ENCODE measurements around the gene PCNX4. TPM values are rescaled to one million over a fixed set of nuclear protein-coding genes. Genes with fewer than 3 reads are reported as not detected.
"Not testable (repeated sequence)": the region's sequence is repeated elsewhere in the genome, so short reads cannot be mapped to it uniquely, and the experiment has no call there.

The PCNX4 gene
- total RNA-seq, 2 donors from 2014 or later: 37.6 to 71.2 TPM

- DNase-seq (no peak), ATAC-seq (no peak)
- Histone ChIP-seq H3K9me3 (no peaks in the 10 kb centered on the region), H3K27me3 (no peaks in the 10 kb centered on the region), H3K4me3 (no peak overlapping the region), H3K36me3 (replicated peaks in 1 of 2; ENCODE audit: insufficient read depth in 1 of 2, low read depth in 2 of 2) (no peaks in the 10 kb centered on the region), H3K4me1 (peaks cover 26% of the 10 kb centered on the region), H3K27ac (no peak overlapping the region)
- intact Hi-C loops (cut with DNase I): no loop called here
- TF ChIP-seq CTCF (IDR thresholded peaks at IDR 0.05) (no peak), POLR2A (IDR thresholded peaks at IDR 0.05) (no peak)
Observed at GRCh38 chr14:60093606-60094005, 1.9 kb downstream of the PCNX4 start.

DNA sequence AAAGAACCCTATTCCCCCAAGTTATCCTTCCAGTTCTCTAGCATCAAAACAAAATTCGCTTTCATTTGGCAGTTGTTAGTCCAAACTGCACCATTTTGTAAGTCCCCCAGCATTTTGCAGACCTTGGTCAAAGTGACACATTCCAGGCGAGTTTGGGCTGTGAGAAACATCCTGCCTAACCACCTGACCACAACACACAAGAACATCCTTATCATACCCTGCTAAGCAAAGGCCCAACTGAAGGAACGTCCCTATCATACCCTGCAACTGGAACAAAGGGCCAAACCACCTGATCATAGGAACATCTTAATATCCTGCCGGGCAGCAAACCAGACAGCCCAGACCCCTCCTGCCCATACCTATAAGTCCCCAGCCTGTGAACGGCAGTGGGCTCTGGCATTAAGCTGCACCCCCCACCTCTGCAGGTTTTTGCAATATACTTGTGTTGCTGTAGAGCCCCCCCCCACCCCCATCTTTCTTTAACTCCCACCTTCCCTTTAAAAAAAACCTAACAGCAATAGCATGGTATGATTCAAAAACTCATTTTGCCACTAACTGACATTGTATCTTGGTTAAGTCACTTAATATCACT is 2.7 kb downstream of the PCNX4 start:
- H3K9me3 ChIP-seq: no peaks in the 10 kb centered on the region
- H3K36me3 ChIP-seq (replicated peaks in 1 of 2; ENCODE audit: insufficient read depth in 1 of 2, low read depth in 2 of 2): no peaks in the 10 kb centered on the region
- intact Hi-C loops (cut with DNase I): no loop called here
- TF ChIP-seq POLR2A (IDR thresholded peaks at IDR 0.05) (no peak), CTCF (IDR thresholded peaks at IDR 0.05) (no peak)
- H3K27me3 ChIP-seq: no peaks in the 10 kb centered on the region
- no peak overlapping the region for H3K27ac ChIP-seq
- peaks cover 26% of the 10 kb centered on the region for H3K4me1 ChIP-seq
- no peak overlapping the region for H3K4me3 ChIP-seq
- ATAC-seq (no peak), DNase-seq (no peak)
- 59 to 63% methylated on average over 5 of the region's 5 CpGs for WGBS, 2 donors

DNA sequence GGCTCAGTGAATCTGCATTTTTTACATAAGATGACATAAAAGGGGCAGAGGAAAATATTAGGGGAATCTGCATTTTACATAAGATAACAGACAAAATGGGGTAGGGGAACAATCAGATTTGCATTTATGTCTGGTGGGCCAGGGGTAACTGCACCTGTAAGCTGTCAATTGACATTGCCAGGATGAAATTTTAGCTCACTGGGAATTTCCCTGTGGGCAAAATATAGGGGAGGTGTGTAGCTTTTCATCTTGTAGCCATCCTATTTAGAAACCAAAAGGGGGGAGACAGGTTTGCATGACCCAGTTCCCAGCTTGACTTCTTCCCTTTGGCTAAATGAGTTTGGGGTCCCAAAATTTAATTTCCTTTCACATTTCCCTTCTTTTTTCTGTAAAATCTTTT is 3.5 kb downstream of the PCNX4 start:
- intact Hi-C loops (cut with DNase I): no loop called here
- Histone ChIP-seq H3K9me3 (no peaks in the 10 kb centered on the region), H3K27me3 (no peaks in the 10 kb centered on the region), H3K4me1 (peaks cover 26% of the 10 kb centered on the region), H3K27ac (no peak overlapping the region), H3K4me3 (no peak overlapping the region), H3K36me3 (replicated peaks in 1 of 2; ENCODE audit: insufficient read depth in 1 of 2, low read depth in 2 of 2) (no peaks in the 10 kb centered on the region)
- ATAC-seq (no peak), DNase-seq (no peak)
- TF ChIP-seq CTCF (IDR thresholded peaks at IDR 0.05) (no peak), POLR2A (IDR thresholded peaks at IDR 0.05) (no peak)

DNA sequence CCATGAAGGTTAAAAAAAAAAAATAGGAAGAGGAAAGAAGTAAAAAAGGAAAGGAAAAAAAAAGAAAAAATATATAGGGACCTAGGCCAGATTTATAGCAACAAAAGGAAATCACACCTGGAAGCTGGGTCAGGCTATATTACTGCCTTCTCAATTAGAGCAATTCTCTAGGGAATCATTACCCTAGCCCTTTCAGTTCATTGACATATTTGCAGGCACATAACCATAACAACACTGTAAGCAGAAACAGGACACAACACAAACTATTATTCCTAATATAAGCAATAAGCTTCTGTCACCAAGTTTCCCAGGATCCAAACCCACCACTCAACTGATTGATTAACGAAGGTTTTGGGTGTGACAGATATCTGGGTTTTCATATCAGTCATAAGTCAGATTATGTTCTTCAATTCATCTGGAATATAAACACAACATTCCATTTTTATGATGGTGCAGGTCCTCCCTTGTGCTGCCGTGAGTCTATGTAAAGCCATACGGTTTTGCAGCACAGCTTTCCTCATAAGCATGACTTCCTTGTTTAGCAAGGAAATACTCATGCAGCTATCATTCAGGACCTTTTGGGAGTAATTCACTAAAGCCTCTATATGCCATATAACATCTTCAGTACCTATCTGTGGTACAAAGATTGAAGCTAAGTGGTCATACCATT is 4.2 kb downstream of the PCNX4 start:
- Histone ChIP-seq H3K27me3 (no peaks in the 10 kb centered on the region), H3K36me3 (replicated peaks in 1 of 2; ENCODE audit: insufficient read depth in 1 of 2, low read depth in 2 of 2) (no peaks in the 10 kb centered on the region), H3K9me3 (no peaks in the 10 kb centered on the region), H3K27ac (no peak overlapping the region), H3K4me3 (no peak overlapping the region), H3K4me1 (peaks cover 23% of the 10 kb centered on the region)
- no peak for DNase-seq
- intact Hi-C loops (cut with DNase I): no loop called here
- WGBS, 2 donors: 46 to 55% methylated on average over 3 of the region's 3 CpGs
- no peak for TF ChIP-seq CTCF (IDR thresholded peaks at IDR 0.05)
- TF ChIP-seq POLR2A (IDR thresholded peaks at IDR 0.05): no peak
- ATAC-seq: no peak

DNA sequence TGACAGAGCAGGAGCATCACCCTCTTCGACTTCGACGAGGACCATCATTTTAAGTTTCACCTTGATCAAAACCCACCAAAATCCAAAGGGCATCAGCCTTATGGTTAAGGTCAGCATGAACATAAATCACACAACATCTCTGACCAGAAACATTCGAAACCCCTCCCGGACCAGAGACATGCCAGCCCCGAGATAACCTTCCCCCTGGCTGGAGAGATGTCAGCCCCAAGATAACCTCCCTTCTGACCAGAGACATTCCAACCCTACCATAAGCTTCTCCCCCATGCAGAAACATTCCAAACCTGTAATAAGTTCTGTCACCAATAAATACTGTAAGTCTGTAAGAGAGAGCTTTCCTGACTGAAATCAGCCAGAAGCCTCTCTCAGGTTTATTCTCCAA is 6.3 kb downstream of the PCNX4 start:
- whole genome bisulfite sequencing, 2 donors: 88 to 92% methylated on average over 6 of the region's 6 CpGs
- no peak for DNase-seq
- Histone ChIP-seq H3K9me3 (no peaks in the 10 kb centered on the region), H3K4me1 (peaks cover 21% of the 10 kb centered on the region), H3K36me3 (replicated peaks in 1 of 2; ENCODE audit: insufficient read depth in 1 of 2, low read depth in 2 of 2) (no peaks in the 10 kb centered on the region), H3K4me3 (no peak overlapping the region), H3K27me3 (no peaks in the 10 kb centered on the region), H3K27ac (no peak overlapping the region)
- TF ChIP-seq POLR2A (IDR thresholded peaks at IDR 0.05) (no peak), CTCF (IDR thresholded peaks at IDR 0.05) (no peak)
- intact Hi-C loops (cut with DNase I): no loop called here
- no peak for ATAC-seq

GRCh38 chr14:60099855-60100254 is 8.1 kb downstream of the PCNX4 start:
- H3K27ac ChIP-seq; H3K4me1 ChIP-seq; H3K4me3 ChIP-seq; H3K9me3 ChIP-seq; H3K27me3 ChIP-seq; intact Hi-C loops (cut with DNase I); ATAC-seq; DNase-seq; H3K36me3 ChIP-seq (replicated peaks in 1 of 2; ENCODE audit: insufficient read depth in 1 of 2, low read depth in 2 of 2): not testable (repeated sequence)
- WGBS, 2 donors: 96% methylated on average over 7 of the region's 7 CpGs

Data from body of pancreas (tissue), 4 donors.